ENCODE data around the gene ARHGEF2. TPM values are rescaled to one million over a fixed set of nuclear protein-coding genes. Genes with fewer than 3 reads are reported as not detected.

Gene ARHGEF2
- total RNA-seq, 1 experiment from 2014 or later, result 90.1 TPM

GRCh38 chr1:156003923-156004188 lies 25.5 kb upstream of the ARHGEF2 start:
- no TSS peak for BruUV-seq (replicated peaks)
- peak overlapping the region; percentile 77 for H2AFZ ChIP-seq (ENCODE audit: low read depth, low read length, poor library complexity, severe bottlenecking)
- no peaks in the 10 kb centered on the region for H3K27me3 ChIP-seq (ENCODE audit: insufficient read depth, low read length)
- H3K9me3 ChIP-seq (ENCODE audit: control insufficient read depth in 1 of 2, insufficient read depth in 1 of 2, low read depth in 1 of 2, low read length in 2 of 2), result no peaks in the 10 kb centered on the region
- RAD21 ChIA-PET (ENCODE audit: low non-redundant PET in 1 of 2, low total read pairs in 2 of 2, uncharacterized antibody in 2 of 2, unreplicated experiment in 2 of 2), result no interaction called here
- H3K4me2 ChIP-seq (ENCODE audit: low read length), result peak overlapping the region; percentile 75
- POLR2A ChIA-PET, result no interaction called here
- peaks cover 7 to 52% of the 10 kb centered on the region in 2 experiments for H3K4me1 ChIP-seq (ENCODE audit: control insufficient read depth in 1 of 2, insufficient read depth in 2 of 2, low read length in 2 of 2)
- DNase-seq (ENCODE audit: low read depth, low spot score) (no peak), ATAC-seq (peak; percentile 10; the same call in 1 of the 2 replicates)
- peak overlapping the region; percentile 22 to 44 for H3K4me3 ChIP-seq (replicated peaks in 1 of 2; ENCODE audit: low read depth in 1 of 2, low read length in 2 of 2)
- intact Hi-C loops (cut with micrococcal nuclease), result loop anchor here (10.0 kb wide), 1 partner anchor 61 kb away; the partner anchor contains the start of gene RAB25
- H4K20me1 ChIP-seq (ENCODE audit: insufficient read depth), result no peaks in the 10 kb centered on the region
- CTCF ChIA-PET, result interaction anchor here (1.6 to 1.7 kb wide), 2 partner anchors 14 to 62 kb away, joined by 6 to 7 read pairs; no protein-coding TSS in a partner anchor
- no peaks in the 10 kb centered on the region; a peak in 3 of 4 replicates for H3K36me3 ChIP-seq (ENCODE audit: control insufficient read depth in 1 of 2, insufficient read depth in 2 of 2, low read length in 2 of 2)
- TF ChIP-seq MAX (IDR thresholded peaks at IDR 0.05) (no peak), RAD21 (IDR thresholded peaks at IDR 0.05; ENCODE audit: low read depth) (no peak), EZH2 (IDR thresholded peaks at IDR 0.05) (no peak), REST (IDR thresholded peaks at IDR 0.05; ENCODE audit: low read depth) (no peak), EZH2phosphoT487 (IDR thresholded peaks at IDR 0.05; ENCODE audit: borderline replicate concordance) (no peak), SRF (IDR thresholded peaks at IDR 0.05; ENCODE audit: low read depth) (no peak), SP1 (IDR thresholded peaks at IDR 0.05; ENCODE audit: low read depth) (no peak), CEBPB (IDR thresholded peaks at IDR 0.05; ENCODE audit: low read depth) (no peak), ELF1 (IDR thresholded peaks at IDR 0.05; ENCODE audit: borderline replicate concordance, low read depth) (no peak), EGR1 (IDR thresholded peaks at IDR 0.05; ENCODE audit: low read depth) (no peak)
- TF ChIP-seq, protein P1, sequence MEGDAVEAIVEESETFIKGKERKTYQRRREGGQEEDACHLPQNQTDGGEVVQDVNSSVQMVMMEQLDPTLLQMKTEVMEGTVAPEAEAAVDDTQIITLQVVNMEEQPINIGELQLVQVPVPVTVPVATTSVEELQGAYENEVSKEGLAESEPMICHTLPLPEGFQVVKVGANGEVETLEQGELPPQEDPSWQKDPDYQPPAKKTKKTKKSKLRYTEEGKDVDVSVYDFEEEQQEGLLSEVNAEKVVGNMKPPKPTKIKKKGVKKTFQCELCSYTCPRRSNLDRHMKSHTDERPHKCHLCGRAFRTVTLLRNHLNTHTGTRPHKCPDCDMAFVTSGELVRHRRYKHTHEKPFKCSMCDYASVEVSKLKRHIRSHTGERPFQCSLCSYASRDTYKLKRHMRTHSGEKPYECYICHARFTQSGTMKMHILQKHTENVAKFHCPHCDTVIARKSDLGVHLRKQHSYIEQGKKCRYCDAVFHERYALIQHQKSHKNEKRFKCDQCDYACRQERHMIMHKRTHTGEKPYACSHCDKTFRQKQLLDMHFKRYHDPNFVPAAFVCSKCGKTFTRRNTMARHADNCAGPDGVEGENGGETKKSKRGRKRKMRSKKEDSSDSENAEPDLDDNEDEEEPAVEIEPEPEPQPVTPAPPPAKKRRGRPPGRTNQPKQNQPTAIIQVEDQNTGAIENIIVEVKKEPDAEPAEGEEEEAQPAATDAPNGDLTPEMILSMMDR (IDR thresholded peaks at IDR 0.05 in 2 of 3, conservative IDR thresholded peaks at IDR 0.05 in 1 of 3; ENCODE audit: borderline replicate concordance in 1 of 3, insufficient read depth in 1 of 3, low read depth in 2 of 3, low read length in 2 of 3), result no peak
- TF ChIP-seq, protein P2, sequence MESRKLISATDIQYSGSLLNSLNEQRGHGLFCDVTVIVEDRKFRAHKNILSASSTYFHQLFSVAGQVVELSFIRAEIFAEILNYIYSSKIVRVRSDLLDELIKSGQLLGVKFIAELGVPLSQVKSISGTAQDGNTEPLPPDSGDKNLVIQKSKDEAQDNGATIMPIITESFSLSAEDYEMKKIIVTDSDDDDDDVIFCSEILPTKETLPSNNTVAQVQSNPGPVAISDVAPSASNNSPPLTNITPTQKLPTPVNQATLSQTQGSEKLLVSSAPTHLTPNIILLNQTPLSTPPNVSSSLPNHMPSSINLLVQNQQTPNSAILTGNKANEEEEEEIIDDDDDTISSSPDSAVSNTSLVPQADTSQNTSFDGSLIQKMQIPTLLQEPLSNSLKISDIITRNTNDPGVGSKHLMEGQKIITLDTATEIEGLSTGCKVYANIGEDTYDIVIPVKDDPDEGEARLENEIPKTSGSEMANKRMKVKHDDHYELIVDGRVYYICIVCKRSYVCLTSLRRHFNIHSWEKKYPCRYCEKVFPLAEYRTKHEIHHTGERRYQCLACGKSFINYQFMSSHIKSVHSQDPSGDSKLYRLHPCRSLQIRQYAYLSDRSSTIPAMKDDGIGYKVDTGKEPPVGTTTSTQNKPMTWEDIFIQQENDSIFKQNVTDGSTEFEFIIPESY (IDR thresholded peaks at IDR 0.05; ENCODE audit: extremely low read depth, insufficient replicate concordance, low read length), result no peak
- peak overlapping the region; percentile 38 for H3K9ac ChIP-seq (ENCODE audit: low read length)
- no peaks in the 10 kb centered on the region for H3K9me2 ChIP-seq (ENCODE audit: insufficient read depth)
- no peaks in the 10 kb centered on the region for H3K79me2 ChIP-seq (ENCODE audit: insufficient read depth, low read length)
- no peak overlapping the region for H3K27ac ChIP-seq (ENCODE audit: low read depth, low read length)
